HG03521 (cell line): Measurements from ENCODE around the gene SKOR1.
A peak's percentile ranks its signal among the peaks of the same experiment; 100 is the strongest.

Source experiments
- ATAC-seq: cut with Tn5 transposase; IDR thresholded peaks from one replicate; pipeline ENCODE4 v1.9.1; 2021; ENCODE audit warnings: mild to moderate bottlenecking, moderate library complexity; ENCODE audit not compliant: unreplicated experiment

SKOR1 gene

GRCh38 chr15:67845974-67846373, 20.7 kb downstream of the SKOR1 start:
- ATAC-seq: no peak

GRCh38 chr15:67849538-67849937, 24.2 kb downstream of the SKOR1 start:
- ATAC-seq: no peak

GRCh38 chr15:67850336-67850735, 25.0 kb downstream of the SKOR1 start:
- ATAC-seq: no peak

GRCh38 chr15:67850994-67851571, 25.8 kb downstream of the SKOR1 start:
- ATAC-seq: no peak

GRCh38 chr15:67852418-67852817, 27.1 kb downstream of the SKOR1 start:
- ATAC-seq: no peak

- no peak for ATAC-seq
These were observed 28.1 kb downstream of the SKOR1 start for GRCh38 chr15:67853454-67853853.

GRCh38 chr15:67854358-67854757, 29.0 kb downstream of the SKOR1 start:
- no peak for ATAC-seq

GRCh38 chr15:67855842-67856241, 30.5 kb downstream of the SKOR1 start:
- no peak for ATAC-seq

GRCh38 chr15:67857220-67857619, 31.9 kb downstream of the SKOR1 start:
- ATAC-seq: no peak

- no peak for ATAC-seq
These were observed 34.1 kb downstream of the SKOR1 start for GRCh38 chr15:67859331-67859946.

- ATAC-seq: no peak
These were observed 36.7 kb downstream of the SKOR1 start for GRCh38 chr15:67861983-67862382.

GRCh38 chr15:67862750-67863441, 37.6 kb downstream of the SKOR1 start:
- no peak for ATAC-seq

- ATAC-seq: peak; percentile 79
These were observed 38.2 kb downstream of the SKOR1 start for GRCh38 chr15:67863442-67863987.

GRCh38 chr15:67865331-67865730, 40.0 kb downstream of the SKOR1 start:
- no peak for ATAC-seq

GRCh38 chr15:67865766-67866165, 40.5 kb downstream of the SKOR1 start:
- ATAC-seq: no peak

- no peak for ATAC-seq
These were observed 44.4 kb downstream of the SKOR1 start for GRCh38 chr15:67869701-67870100.

- no peak for ATAC-seq
These were observed 45.6 kb downstream of the SKOR1 start for GRCh38 chr15:67870868-67871408.

GRCh38 chr15:67873777-67874176, 48.5 kb downstream of the SKOR1 start:
- no peak for ATAC-seq

GRCh38 chr15:67878712-67879206, 53.5 kb downstream of the SKOR1 start:
- no peak for ATAC-seq

GRCh38 chr15:67879440-67880129, 54.3 kb downstream of the SKOR1 start:
- ATAC-seq: no peak

GRCh38 chr15:67880651-67881182, 55.4 kb downstream of the SKOR1 start:
- ATAC-seq: no peak
